Spinal cord (tissue), 10 donors: ENCODE data around the gene AKAP6. TPM values are rescaled to one million over a fixed set of nuclear protein-coding genes. Genes with fewer than 3 reads are reported as not detected.
A peak's percentile ranks its signal among the peaks of the same experiment; 100 is the strongest.

Experiments
- DNase-seq, 6 donors: peaks; one replicate each; pipeline versions ENCODE4 v3.0.0 to v3.0.0-alpha.2; 2013 to 2015; ENCODE audit warnings: low spot score in 6 of 6, low read depth in 4 of 6
- H3K27ac ChIP-seq: one replicate; pipeline ENCODE4 v1.5.1; 2013; ENCODE audit warnings: low read depth, low read length, control low read depth
- H3K27me3 ChIP-seq: one replicate; pipeline ENCODE4 v1.6.1; 2013; ENCODE audit warnings: low read length; ENCODE audit not compliant: control insufficient read depth, insufficient read depth
- H3K36me3 ChIP-seq: one replicate; pipeline ENCODE4 v1.6.1; 2013; ENCODE audit warnings: low read length; ENCODE audit not compliant: control insufficient read depth, insufficient read depth
- H3K4me1 ChIP-seq: one replicate; pipeline ENCODE4 v1.6.1; 2013; ENCODE audit warnings: low read length; ENCODE audit not compliant: control insufficient read depth, insufficient read depth
- H3K4me3 ChIP-seq: one replicate; pipeline ENCODE4 v1.5.1; 2013; ENCODE audit warnings: low read depth, low read length, control low read depth
- H3K9me3 ChIP-seq: one replicate; pipeline ENCODE4 v1.6.1; 2013; ENCODE audit warnings: low read length; ENCODE audit not compliant: control insufficient read depth, insufficient read depth
- WGBS: methylation state at CpG from one replicate; pipeline ENCODE4 v1.1.5; 2013; ENCODE audit warnings: missing lambda C conversion rate; ENCODE audit not compliant: insufficient coverage; 5-methylcytosine and 5-hydroxymethylcytosine counted together
- polyA plus RNA-seq, 2 donors: library from polyadenylated mRNA; unstranded; fragments of 120-200 nt; gene quantifications; one replicate each; pipeline ENCODE4 v1.2.1, GENCODE V29; 2013; ENCODE audit not compliant: insufficient read length in 2 of 2
- total RNA-seq, 2 donors: library from RNA; depleted of rRNA in 1 of 2; stranded (reverse); fragments of 120-200 nt in 1 of 2; fragments of >200 nt in 1 of 2; gene quantifications; one replicate each; pipeline versions ENCODE4 v1.2.3 to v1.2.4, GENCODE V29; 2013 to 2014
- donor health status: healthy.

Gene AKAP6
- total and polyA plus RNA-seq, 4 donors: 42.6 to 126 (median 78.7) TPM

DNA sequence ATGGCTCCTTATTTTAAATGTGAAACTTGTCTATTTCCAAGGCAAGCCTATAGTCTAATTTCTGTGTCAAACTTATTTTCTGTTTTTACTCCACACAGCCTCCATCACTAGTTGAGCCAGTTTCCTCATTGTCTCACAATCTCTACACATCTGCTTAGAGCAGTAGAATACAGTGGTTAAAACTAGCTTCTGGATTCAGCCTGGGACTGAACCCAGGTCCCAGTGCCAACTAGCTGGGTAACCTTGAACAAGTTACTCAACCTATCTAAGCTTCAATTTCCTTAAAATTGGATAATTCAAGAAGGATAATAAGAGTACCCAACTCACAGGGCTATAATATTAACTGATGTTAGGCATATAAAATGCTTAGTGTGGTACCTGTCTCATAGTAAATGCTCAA, 304.8 kb downstream of the AKAP6 start:
- DNase-seq: no peak
- Histone ChIP-seq H3K27ac (no peak overlapping the region), H3K9me3 (no peaks in the 10 kb centered on the region), H3K36me3 (no peaks in the 10 kb centered on the region), H3K27me3 (no peaks in the 10 kb centered on the region), H3K4me1 (no peaks in the 10 kb centered on the region), H3K4me3 (no peak overlapping the region)

DNA sequence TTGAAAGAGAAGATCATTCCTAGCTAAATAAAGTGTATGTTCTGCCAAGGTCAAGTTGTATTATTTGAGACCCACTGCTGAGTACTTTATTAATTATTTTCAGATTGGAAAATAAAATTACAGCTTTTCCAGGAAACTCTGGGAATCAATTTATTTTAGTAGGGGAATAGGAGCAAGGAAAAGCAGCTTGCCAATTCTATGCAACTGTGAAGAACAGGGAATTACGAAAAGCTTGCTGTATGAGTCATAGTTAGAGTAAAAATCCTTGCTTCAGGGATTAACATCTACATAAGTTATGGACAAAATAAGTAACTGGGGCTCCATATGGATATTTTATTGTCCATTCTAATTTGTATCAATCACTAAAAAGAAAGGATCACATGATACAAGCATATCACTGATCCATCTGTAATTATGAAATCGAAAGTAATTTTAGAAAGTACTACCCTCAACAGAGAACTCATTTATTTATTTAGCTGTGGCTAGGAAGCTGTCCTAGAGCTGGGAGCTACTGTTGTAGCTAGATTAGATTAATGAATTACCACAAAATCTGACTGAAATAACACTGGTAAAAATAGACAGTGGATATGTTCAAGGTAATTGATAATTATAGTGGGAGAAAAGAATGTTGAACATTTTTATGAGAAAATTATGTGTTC, 306.1 kb downstream of the AKAP6 start:
- H3K36me3 ChIP-seq: no peaks in the 10 kb centered on the region
- whole genome bisulfite sequencing: no CpG with 5 or more reads among the region's 2 CpGs
- no peak overlapping the region for H3K4me3 ChIP-seq
- H3K9me3 ChIP-seq: no peaks in the 10 kb centered on the region
- DNase-seq: no peak
- H3K27me3 ChIP-seq: no peaks in the 10 kb centered on the region
- H3K27ac ChIP-seq: no peak overlapping the region
- no peaks in the 10 kb centered on the region for H3K4me1 ChIP-seq

DNA sequence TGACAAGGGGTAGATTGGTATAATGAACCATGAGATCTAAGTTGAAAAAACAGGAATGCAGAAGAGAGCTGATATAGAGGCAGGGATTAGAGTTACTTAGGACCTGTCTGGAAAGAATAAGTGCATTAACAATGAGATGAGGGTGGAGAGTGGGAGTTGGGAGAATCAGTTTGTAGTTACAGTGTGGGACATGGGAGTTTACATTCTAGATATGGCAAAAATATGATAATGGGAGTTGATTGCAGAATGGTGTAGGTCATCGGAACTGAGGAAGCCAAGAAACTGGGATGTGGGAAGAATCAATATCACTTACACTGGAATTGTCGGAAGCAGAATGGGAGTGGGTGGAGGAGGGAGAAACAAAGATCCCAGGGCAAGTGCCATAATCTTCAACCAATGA, 308.5 kb downstream of the AKAP6 start:
- DNase-seq: no peak
- Histone ChIP-seq H3K4me1 (no peaks in the 10 kb centered on the region), H3K4me3 (no peak overlapping the region), H3K27me3 (no peaks in the 10 kb centered on the region), H3K9me3 (no peaks in the 10 kb centered on the region), H3K36me3 (no peaks in the 10 kb centered on the region), H3K27ac (no peak overlapping the region)
- 88% methylated on average over 1 of the region's 2 CpGs for WGBS

DNA sequence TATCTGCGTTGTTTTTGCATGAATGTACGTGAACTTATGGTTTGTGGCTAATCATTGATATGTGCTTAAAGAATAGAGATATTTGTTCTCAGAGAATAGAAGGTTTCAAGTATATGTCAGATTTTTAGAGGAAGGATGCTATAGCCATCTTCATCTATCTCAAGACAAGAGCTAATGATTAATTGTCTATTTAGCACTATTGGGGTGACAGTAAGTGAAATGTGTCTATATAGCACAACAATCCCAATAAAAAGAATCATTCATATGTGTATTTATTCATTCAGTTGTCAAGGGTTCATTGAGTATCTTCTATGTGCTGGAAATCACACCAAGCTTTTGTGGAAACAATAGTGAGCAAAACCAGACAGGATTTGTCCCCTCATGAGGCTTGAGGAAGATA, 310.1 kb downstream of the AKAP6 start:
- no peaks in the 10 kb centered on the region for H3K36me3 ChIP-seq
- no peaks in the 10 kb centered on the region for H3K27me3 ChIP-seq
- no peaks in the 10 kb centered on the region for H3K9me3 ChIP-seq
- WGBS: 100% methylated on average over 2 of the region's 2 CpGs
- no peak for DNase-seq
- H3K4me3 ChIP-seq: no peak overlapping the region
- no peak overlapping the region for H3K27ac ChIP-seq
- no peaks in the 10 kb centered on the region for H3K4me1 ChIP-seq

DNA sequence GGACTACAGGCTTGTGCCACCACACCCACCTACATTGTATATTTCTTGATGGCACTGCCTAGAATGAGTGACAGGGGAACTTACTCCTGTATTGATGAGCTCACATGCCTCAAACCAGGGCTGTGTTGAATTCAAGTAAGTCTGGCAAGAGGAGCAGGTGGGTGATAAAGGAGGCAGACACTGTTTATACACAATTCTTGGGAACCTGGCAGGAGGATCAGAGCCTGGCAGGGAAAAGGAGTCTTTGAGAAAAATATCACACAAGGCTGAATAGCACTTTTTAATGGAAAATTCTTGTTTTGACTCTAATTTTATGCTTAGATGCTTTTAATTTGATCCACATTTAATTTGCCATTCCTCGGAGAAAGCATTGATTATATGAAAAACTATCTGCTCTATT, 316.5 kb downstream of the AKAP6 start:
- Histone ChIP-seq H3K27me3 (no peaks in the 10 kb centered on the region), H3K4me3 (no peak overlapping the region), H3K27ac (no peak overlapping the region), H3K9me3 (no peaks in the 10 kb centered on the region), H3K36me3 (no peaks in the 10 kb centered on the region), H3K4me1 (no peaks in the 10 kb centered on the region)
- no CpG with 5 or more reads among the region's 1 CpG for WGBS
- peak in 1 of 6 donors; percentile 77 for DNase-seq

DNA sequence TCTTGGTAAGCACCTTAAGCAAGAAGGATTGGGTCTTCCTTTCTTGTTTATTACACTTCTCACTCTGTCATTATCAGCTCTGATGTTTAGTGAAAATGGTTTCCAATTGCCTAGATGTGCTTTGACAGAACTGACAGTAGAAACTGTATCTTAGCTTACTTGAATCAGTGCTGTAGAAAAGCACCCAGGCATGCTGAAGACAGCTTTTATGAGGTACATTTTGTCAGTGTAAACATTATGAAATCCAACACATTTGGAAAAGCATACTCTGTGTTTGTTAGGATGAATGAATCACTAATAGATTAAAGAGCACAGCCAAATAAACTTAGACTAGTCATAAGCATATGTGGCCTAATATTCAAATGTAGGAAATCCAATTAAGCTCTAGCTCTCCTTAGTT, 319.3 kb downstream of the AKAP6 start:
- Histone ChIP-seq H3K36me3 (no peaks in the 10 kb centered on the region), H3K4me1 (no peaks in the 10 kb centered on the region), H3K27me3 (no peaks in the 10 kb centered on the region), H3K27ac (no peak overlapping the region), H3K9me3 (no peaks in the 10 kb centered on the region), H3K4me3 (no peak overlapping the region)
- DNase-seq: peak in 1 of 6 donors; percentile 37

DNA sequence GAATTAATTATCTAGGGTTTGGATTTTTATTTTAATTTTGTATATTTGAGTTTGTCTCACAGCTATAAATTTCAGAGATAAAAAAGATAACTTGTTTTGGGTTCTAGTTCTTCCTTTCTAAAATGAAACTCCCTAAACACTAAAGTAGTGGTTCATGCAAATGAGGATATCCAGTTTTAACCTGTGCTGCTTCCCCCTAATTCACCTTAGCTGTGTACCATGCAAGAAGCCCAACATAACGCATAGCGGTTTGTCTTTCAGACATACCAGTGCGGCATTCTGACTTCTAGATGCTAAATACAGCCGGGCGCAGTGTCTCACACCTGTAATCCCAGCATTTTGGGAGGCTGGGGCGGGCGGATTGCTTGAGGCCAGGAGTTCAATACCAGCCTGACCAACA, 320.9 kb downstream of the AKAP6 start:
- 100% methylated on average over 6 of the region's 7 CpGs for WGBS

DNA sequence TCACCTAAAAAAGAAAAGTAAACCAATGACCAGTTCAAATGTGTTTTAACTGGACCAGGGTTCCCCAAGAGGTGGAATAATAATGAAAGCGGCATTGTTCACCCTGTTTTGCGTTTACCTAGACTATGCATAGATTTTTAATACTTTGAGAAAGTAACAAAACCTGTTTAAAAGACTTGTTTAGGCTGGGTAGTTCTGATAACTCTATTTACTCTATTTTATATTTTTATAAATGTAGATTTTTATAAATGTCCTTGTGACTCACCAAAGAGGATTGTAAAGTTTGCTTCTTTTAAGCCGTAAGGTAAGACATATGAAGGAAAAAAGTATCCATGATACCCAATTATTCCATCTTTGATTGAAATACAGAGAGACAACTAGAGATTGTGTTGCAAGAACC, 321.6 kb downstream of the AKAP6 start:
- no peak overlapping the region for H3K4me3 ChIP-seq
- no peaks in the 10 kb centered on the region for H3K27me3 ChIP-seq
- no CpG with 5 or more reads among the region's 3 CpGs for WGBS
- H3K4me1 ChIP-seq: no peaks in the 10 kb centered on the region
- H3K27ac ChIP-seq: no peak overlapping the region
- no peak for DNase-seq
- no peaks in the 10 kb centered on the region for H3K36me3 ChIP-seq
- H3K9me3 ChIP-seq: no peaks in the 10 kb centered on the region

More for the DNA sequence above, 320.9 kb downstream of the AKAP6 start:
- Histone ChIP-seq H3K4me3 (no peak overlapping the region), H3K4me1 (no peaks in the 10 kb centered on the region), H3K36me3 (no peaks in the 10 kb centered on the region), H3K27ac (no peak overlapping the region), H3K27me3 (no peaks in the 10 kb centered on the region), H3K9me3 (no peaks in the 10 kb centered on the region)
- no peak for DNase-seq

DNA sequence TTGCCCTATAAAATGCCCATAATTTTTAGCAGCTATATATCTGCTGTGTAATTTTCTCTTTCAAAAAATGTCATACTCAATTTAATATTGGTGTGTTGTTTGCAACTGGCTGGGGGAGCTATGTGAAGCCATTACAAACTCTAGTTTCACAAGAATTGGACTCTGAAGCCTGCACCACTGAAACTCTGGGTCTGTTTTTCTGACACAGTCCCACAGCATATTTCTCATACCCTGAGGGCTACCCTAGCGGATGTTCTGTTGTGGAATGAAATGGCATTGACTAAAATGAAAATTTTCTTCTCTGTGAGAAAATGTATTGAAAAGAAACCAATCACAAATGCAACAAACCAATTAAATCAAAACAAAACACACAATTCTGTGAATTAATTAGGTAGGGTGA, 325.0 kb downstream of the AKAP6 start:
- Histone ChIP-seq H3K27ac (no peak overlapping the region), H3K4me3 (no peak overlapping the region), H3K27me3 (no peaks in the 10 kb centered on the region), H3K9me3 (no peaks in the 10 kb centered on the region), H3K36me3 (no peaks in the 10 kb centered on the region), H3K4me1 (no peaks in the 10 kb centered on the region)
- DNase-seq: no peak
- no CpG with 5 or more reads among the region's 1 CpG for WGBS

DNA sequence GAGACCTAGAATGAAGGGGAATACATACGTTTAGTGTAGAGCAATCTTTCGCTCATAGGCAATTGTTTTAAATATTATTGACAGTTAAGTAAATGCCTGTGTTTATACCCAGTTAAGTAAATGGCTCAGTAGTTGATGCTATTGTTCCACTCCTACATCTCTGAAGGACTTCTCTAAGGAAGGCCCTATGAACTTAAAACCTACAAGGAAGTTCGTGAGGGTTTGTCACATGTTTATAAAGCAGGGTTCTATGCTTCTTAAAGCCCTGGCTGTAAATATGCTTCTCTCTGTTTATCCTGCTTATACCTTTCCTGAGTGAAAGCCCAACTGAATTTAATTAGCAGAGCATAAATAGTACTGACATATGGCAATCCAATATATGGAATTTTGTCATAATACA, 327.5 kb downstream of the AKAP6 start:
- H3K9me3 ChIP-seq: no peaks in the 10 kb centered on the region
- WGBS: no CpG with 5 or more reads among the region's 3 CpGs
- no peaks in the 10 kb centered on the region for H3K4me1 ChIP-seq
- DNase-seq: no peak
- no peaks in the 10 kb centered on the region for H3K27me3 ChIP-seq
- no peak overlapping the region for H3K27ac ChIP-seq
- no peaks in the 10 kb centered on the region for H3K36me3 ChIP-seq
- no peak overlapping the region for H3K4me3 ChIP-seq
